ENCODE results near the gene PPM1G.

PPM1G gene

GRCh38 chr2:27409321-27410073 is at the start of gene PPM1G:
PPM1G (minus strand) TSS chr2:27409591; CDS start chr2:27409422, 169 bp downstream.
- Mint-ChIP-seq H3K36me3 (peaks cover 6% of the 10 kb centered on the region), H3K27me3 (peaks cover 2% of the 10 kb centered on the region), H3K4me1 (peaks cover 19% of the 10 kb centered on the region), H3K9me3 (peaks cover 4% of the 10 kb centered on the region), H3K4me3 (peak within 1 kb of the TSS; percentile 89), H3K27ac (peak within 1 kb of the TSS; percentile 89)
- ATAC-seq (ENCODE audit: low read depth) (peak; percentile 95), DNase-seq (ENCODE audit: low spot score in 2 of 2) (peak; percentile 96)

- no peaks in the 10 kb centered on the region for H3K9me3 Mint-ChIP-seq
- H3K27me3 Mint-ChIP-seq: no peaks in the 10 kb centered on the region
- H3K36me3 Mint-ChIP-seq: peaks cover 20% of the 10 kb centered on the region
- ATAC-seq (ENCODE audit: low read depth) (no peak), DNase-seq (ENCODE audit: low spot score in 2 of 2) (no peak)
- no peaks in the 10 kb centered on the region for H3K4me1 Mint-ChIP-seq
- H3K4me3 Mint-ChIP-seq: no peak overlapping the region
- H3K27ac Mint-ChIP-seq: no peak overlapping the region
Observed at GRCh38 chr2:27453968-27454367, 44.6 kb upstream of the PPM1G start.

GRCh38 chr2:27451095-27451494 is 41.7 kb upstream of the PPM1G start:
- no peaks in the 10 kb centered on the region for H3K9me3 Mint-ChIP-seq
- H3K27ac Mint-ChIP-seq: no peak overlapping the region
- peaks cover 24% of the 10 kb centered on the region for H3K36me3 Mint-ChIP-seq
- H3K4me3 Mint-ChIP-seq: no peak overlapping the region
- no peak for DNase-seq (ENCODE audit: low spot score in 2 of 2)
- no peak for ATAC-seq (ENCODE audit: low read depth)
- no peaks in the 10 kb centered on the region for H3K27me3 Mint-ChIP-seq
- H3K4me1 Mint-ChIP-seq: no peaks in the 10 kb centered on the region

GRCh38 chr2:27448381-27448780 is 39.0 kb upstream of the PPM1G start:
- ATAC-seq (ENCODE audit: low read depth) (no peak), DNase-seq (ENCODE audit: low spot score in 2 of 2) (no peak)
- H3K9me3 Mint-ChIP-seq: no peaks in the 10 kb centered on the region
- no peak overlapping the region for H3K4me3 Mint-ChIP-seq
- H3K27ac Mint-ChIP-seq: no peak overlapping the region
- H3K36me3 Mint-ChIP-seq: peaks cover 18% of the 10 kb centered on the region
- H3K27me3 Mint-ChIP-seq: no peaks in the 10 kb centered on the region
- peaks cover under 1% of the 10 kb centered on the region for H3K4me1 Mint-ChIP-seq

GRCh38 chr2:27446057-27446456 is 36.7 kb upstream of the PPM1G start:
- Mint-ChIP-seq H3K9me3 (no peaks in the 10 kb centered on the region), H3K36me3 (peaks cover 26% of the 10 kb centered on the region), H3K27me3 (no peaks in the 10 kb centered on the region), H3K4me3 (no peak overlapping the region), H3K27ac (no peak overlapping the region), H3K4me1 (peaks cover 5% of the 10 kb centered on the region)
- ATAC-seq (ENCODE audit: low read depth) (no peak), DNase-seq (ENCODE audit: low spot score in 2 of 2) (no peak)

GRCh38 chr2:27445615-27446014 is 36.2 kb upstream of the PPM1G start:
- H3K4me3 Mint-ChIP-seq: no peak overlapping the region
- peak overlapping the region; percentile 7 for H3K27ac Mint-ChIP-seq
- no peaks in the 10 kb centered on the region for H3K9me3 Mint-ChIP-seq
- H3K27me3 Mint-ChIP-seq: no peaks in the 10 kb centered on the region
- no peak for DNase-seq (ENCODE audit: low spot score in 2 of 2)
- peaks cover 28% of the 10 kb centered on the region for H3K36me3 Mint-ChIP-seq
- no peak for ATAC-seq (ENCODE audit: low read depth)
- peaks cover 5% of the 10 kb centered on the region for H3K4me1 Mint-ChIP-seq

GRCh38 chr2:27445155-27445554 is 35.8 kb upstream of the PPM1G start:
- Mint-ChIP-seq H3K27ac (peak overlapping the region; percentile 7), H3K27me3 (no peaks in the 10 kb centered on the region), H3K4me3 (no peak overlapping the region), H3K36me3 (peaks cover 32% of the 10 kb centered on the region), H3K9me3 (no peaks in the 10 kb centered on the region), H3K4me1 (peaks cover 5% of the 10 kb centered on the region)
- ATAC-seq (ENCODE audit: low read depth): no peak
- DNase-seq (ENCODE audit: low spot score in 2 of 2): no peak

GRCh38 chr2:27442920-27443282 is 33.5 kb upstream of the PPM1G start:
- Mint-ChIP-seq H3K27me3 (no peaks in the 10 kb centered on the region), H3K27ac (peak overlapping the region; percentile 42), H3K9me3 (no peaks in the 10 kb centered on the region), H3K4me3 (peak overlapping the region; percentile 61), H3K36me3 (peaks cover 37% of the 10 kb centered on the region), H3K4me1 (peaks cover 5% of the 10 kb centered on the region)
- ATAC-seq (ENCODE audit: low read depth) (no peak), DNase-seq (ENCODE audit: low spot score in 2 of 2) (no peak)

GRCh38 chr2:27441958-27442919 is 32.8 kb upstream of the PPM1G start, which contains the start of gene KRTCAP3:
KRTCAP3 (plus strand) TSS chr2:27442381; CDS start chr2:27442413, 32 bp downstream.
- peak within 1 kb of the TSS; percentile 61 for H3K4me3 Mint-ChIP-seq
- peak within 1 kb of the TSS; percentile 42 for H3K27ac Mint-ChIP-seq
- DNase-seq (ENCODE audit: low spot score in 2 of 2) (peak; percentile 26 to 78), ATAC-seq (ENCODE audit: low read depth) (peak; percentile 98)
- peaks cover 5% of the 10 kb centered on the region for H3K4me1 Mint-ChIP-seq
- peaks cover 37% of the 10 kb centered on the region for H3K36me3 Mint-ChIP-seq
- no peaks in the 10 kb centered on the region for H3K9me3 Mint-ChIP-seq
- H3K27me3 Mint-ChIP-seq: no peaks in the 10 kb centered on the region

- no peak for ATAC-seq (ENCODE audit: low read depth)
- peaks cover 37% of the 10 kb centered on the region for H3K36me3 Mint-ChIP-seq
- no peaks in the 10 kb centered on the region for H3K9me3 Mint-ChIP-seq
- no peak overlapping the region for H3K27ac Mint-ChIP-seq
- DNase-seq (ENCODE audit: low spot score in 2 of 2): no peak
- H3K4me1 Mint-ChIP-seq: peaks cover 5% of the 10 kb centered on the region
- no peak overlapping the region for H3K4me3 Mint-ChIP-seq
- no peaks in the 10 kb centered on the region for H3K27me3 Mint-ChIP-seq
Observed at GRCh38 chr2:27441226-27441926, 32.0 kb upstream of the PPM1G start.

GRCh38 chr2:27435628-27436027 is 26.2 kb upstream of the PPM1G start:
- Mint-ChIP-seq H3K27me3 (no peaks in the 10 kb centered on the region), H3K36me3 (peaks cover 49% of the 10 kb centered on the region), H3K4me3 (no peak overlapping the region), H3K4me1 (peaks cover 12% of the 10 kb centered on the region), H3K9me3 (no peaks in the 10 kb centered on the region), H3K27ac (no peak overlapping the region)
- DNase-seq (ENCODE audit: low spot score in 2 of 2) (no peak), ATAC-seq (ENCODE audit: low read depth) (no peak)

- no peak overlapping the region for H3K27ac Mint-ChIP-seq
- DNase-seq (ENCODE audit: low spot score in 2 of 2) (no peak), ATAC-seq (ENCODE audit: low read depth) (no peak)
- H3K4me3 Mint-ChIP-seq: no peak overlapping the region
- peaks cover 29% of the 10 kb centered on the region for H3K36me3 Mint-ChIP-seq
- H3K27me3 Mint-ChIP-seq: no peaks in the 10 kb centered on the region
- peaks cover 27% of the 10 kb centered on the region for H3K4me1 Mint-ChIP-seq
- no peaks in the 10 kb centered on the region for H3K9me3 Mint-ChIP-seq
Observed at GRCh38 chr2:27431395-27431794, 22.0 kb upstream of the PPM1G start.

- DNase-seq (ENCODE audit: low spot score in 2 of 2) (no peak), ATAC-seq (ENCODE audit: low read depth) (peak; percentile 63)
- no peaks in the 10 kb centered on the region for H3K9me3 Mint-ChIP-seq
- H3K4me3 Mint-ChIP-seq: peak overlapping the region; percentile 89
- peaks cover 10% of the 10 kb centered on the region for H3K36me3 Mint-ChIP-seq
- H3K27ac Mint-ChIP-seq: peak overlapping the region; percentile 83
- H3K4me1 Mint-ChIP-seq: peaks cover 23% of the 10 kb centered on the region
- no peaks in the 10 kb centered on the region for H3K27me3 Mint-ChIP-seq
Observed at GRCh38 chr2:27428978-27429541, 19.7 kb upstream of the PPM1G start.
